ENCODE data around the gene HECTD1. TPM values are rescaled to one million over a fixed set of nuclear protein-coding genes. Genes with fewer than 3 reads are reported as not detected.

The HECTD1 gene
- total RNA-seq, 1 donor from 2014 or later, result 325 TPM

DNA sequence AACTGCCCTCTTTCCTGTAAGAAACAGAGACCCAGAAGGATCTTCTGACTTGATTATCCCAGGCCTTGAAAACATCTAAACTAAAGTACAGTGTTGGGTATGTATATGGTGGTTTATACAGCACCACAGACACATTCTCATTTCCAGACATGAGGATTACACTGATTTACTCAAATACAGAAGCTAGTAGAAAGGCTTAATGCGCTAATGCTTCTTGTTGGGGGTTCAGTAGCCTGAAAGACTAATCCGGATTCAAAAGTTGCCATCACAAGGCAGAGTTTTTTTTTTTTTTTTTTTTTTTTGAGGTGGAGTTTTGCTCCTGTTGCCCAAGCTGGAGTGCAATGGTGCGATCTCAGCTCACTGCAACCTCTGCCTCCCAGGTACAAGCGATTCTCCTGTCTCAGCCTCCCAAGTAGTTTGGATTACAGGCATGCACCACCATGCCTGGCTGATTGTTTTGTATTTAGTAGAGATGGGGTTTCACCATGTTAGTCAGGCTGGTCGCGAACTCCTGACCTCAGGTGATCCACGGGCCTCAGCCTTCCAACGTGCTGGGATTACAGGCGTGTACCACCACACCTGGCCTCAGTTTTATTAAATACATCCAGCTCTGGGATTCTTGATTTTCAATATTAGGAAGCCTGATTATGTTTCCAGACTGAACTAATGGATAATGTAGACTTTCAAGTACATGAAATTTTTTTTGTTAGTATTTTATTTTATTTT, 46.3 kb upstream of the HECTD1 start:
- no peak overlapping the region for H3K27ac ChIP-seq
- H3K36me3 ChIP-seq, result no peaks in the 10 kb centered on the region
- no peak for DNase-seq (ENCODE audit: extremely low spot score in 2 of 2)
- H3K9me3 ChIP-seq, result no peaks in the 10 kb centered on the region
- H3K4me3 ChIP-seq, result no peak overlapping the region
- H3K4me1 ChIP-seq, result peaks cover 6% of the 10 kb centered on the region
- H3K27me3 ChIP-seq, result no peaks in the 10 kb centered on the region
- TF ChIP-seq POLR2A (IDR thresholded peaks at IDR 0.05), result no peak
- TF ChIP-seq POLR2AphosphoS5 (IDR thresholded peaks at IDR 0.05; ENCODE audit: insufficient read depth in 1 of 2, low read depth in 1 of 2), result no peak
- TF ChIP-seq, protein P1, sequence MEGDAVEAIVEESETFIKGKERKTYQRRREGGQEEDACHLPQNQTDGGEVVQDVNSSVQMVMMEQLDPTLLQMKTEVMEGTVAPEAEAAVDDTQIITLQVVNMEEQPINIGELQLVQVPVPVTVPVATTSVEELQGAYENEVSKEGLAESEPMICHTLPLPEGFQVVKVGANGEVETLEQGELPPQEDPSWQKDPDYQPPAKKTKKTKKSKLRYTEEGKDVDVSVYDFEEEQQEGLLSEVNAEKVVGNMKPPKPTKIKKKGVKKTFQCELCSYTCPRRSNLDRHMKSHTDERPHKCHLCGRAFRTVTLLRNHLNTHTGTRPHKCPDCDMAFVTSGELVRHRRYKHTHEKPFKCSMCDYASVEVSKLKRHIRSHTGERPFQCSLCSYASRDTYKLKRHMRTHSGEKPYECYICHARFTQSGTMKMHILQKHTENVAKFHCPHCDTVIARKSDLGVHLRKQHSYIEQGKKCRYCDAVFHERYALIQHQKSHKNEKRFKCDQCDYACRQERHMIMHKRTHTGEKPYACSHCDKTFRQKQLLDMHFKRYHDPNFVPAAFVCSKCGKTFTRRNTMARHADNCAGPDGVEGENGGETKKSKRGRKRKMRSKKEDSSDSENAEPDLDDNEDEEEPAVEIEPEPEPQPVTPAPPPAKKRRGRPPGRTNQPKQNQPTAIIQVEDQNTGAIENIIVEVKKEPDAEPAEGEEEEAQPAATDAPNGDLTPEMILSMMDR (IDR thresholded peaks at IDR 0.05), result no peak
- intact Hi-C loops (cut with DNase I), result no loop called here

DNA sequence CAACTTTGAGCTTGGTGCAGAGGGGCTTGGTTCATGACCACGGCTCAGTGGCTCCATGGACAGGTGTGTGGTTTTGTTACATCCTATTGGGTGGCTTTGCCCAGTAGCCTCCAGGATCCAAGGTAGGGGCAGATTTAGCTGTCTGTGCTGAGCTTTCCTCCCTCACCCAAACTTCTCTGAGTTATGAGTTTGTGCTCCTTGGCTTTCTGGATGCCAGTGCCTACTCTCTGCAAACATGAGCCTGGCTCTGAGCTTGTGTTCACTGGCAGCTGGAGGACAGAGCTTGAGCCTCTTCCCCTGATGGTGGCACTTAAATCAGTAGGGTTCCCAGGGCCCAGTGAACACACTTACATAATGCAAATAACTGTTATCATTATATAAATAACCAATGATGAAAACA, 45.3 kb upstream of the HECTD1 start:
- peaks cover 6% of the 10 kb centered on the region for H3K4me1 ChIP-seq
- TF ChIP-seq POLR2A (IDR thresholded peaks at IDR 0.05) (no peak), POLR2AphosphoS5 (IDR thresholded peaks at IDR 0.05; ENCODE audit: insufficient read depth in 1 of 2, low read depth in 1 of 2) (no peak)
- TF ChIP-seq, protein P1 (IDR thresholded peaks at IDR 0.05), result no peak
- H3K36me3 ChIP-seq, result no peaks in the 10 kb centered on the region
- H3K9me3 ChIP-seq, result no peaks in the 10 kb centered on the region
- intact Hi-C loops (cut with DNase I), result no loop called here
- H3K27ac ChIP-seq, result no peak overlapping the region
- DNase-seq (ENCODE audit: extremely low spot score in 2 of 2), result no peak
- no peaks in the 10 kb centered on the region for H3K27me3 ChIP-seq
- H3K4me3 ChIP-seq, result no peak overlapping the region

DNA sequence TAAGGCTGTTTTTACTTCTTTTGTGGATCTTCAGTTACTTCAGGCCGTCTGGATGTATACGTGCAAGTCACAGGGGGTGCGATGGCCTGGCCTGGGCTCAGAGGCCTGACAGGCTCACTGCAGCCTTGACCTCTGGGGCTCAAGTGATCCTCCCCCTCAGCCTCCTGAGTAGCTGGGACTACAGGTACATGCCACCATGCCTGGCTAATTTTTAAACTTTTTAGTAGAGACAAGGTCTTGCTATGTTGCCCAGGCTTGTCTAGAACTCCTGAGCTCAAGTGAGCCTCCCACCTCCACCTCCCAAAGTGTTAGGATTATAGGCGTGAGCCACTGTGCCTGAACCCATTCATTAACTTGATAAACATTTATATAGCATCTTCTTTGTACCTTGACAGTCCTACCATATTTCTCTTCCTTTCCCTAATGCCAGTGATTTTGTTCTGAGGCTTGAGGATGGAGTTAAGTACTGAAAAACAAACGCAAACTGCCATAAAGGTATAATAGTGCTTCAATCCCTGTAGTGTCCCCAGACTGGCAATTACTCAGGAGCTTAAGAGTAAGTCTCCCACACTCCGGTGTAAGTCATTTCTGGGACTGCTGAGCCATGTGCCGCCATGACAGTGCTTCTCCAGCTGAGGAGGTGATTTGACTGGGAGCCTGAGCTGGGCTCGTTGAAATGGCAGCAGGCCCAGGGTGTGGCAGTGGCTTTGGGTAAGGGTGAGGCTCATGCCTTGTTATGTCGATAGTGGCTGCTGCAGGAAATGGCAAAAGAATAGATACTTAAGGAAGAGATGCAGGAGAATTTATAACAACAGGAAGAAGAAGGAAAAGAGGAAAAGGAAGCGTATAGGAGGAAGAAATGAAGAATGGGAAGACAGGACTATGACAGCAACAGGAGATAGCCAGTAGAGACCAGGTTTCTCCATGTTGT, 43.7 kb upstream of the HECTD1 start:
- H3K9me3 ChIP-seq, result no peaks in the 10 kb centered on the region
- TF ChIP-seq POLR2A (IDR thresholded peaks at IDR 0.05) (no peak), POLR2AphosphoS5 (IDR thresholded peaks at IDR 0.05; ENCODE audit: insufficient read depth in 1 of 2, low read depth in 1 of 2) (peak in 1 of 2 donors; percentile 17)
- TF ChIP-seq, protein P1 (IDR thresholded peaks at IDR 0.05), result no peak
- no peaks in the 10 kb centered on the region for H3K27me3 ChIP-seq
- H3K4me1 ChIP-seq, result peaks cover 6% of the 10 kb centered on the region
- no peak overlapping the region for H3K4me3 ChIP-seq
- intact Hi-C loops (cut with DNase I), result no loop called here
- DNase-seq (ENCODE audit: extremely low spot score in 2 of 2), result no peak
- H3K27ac ChIP-seq, result no peak overlapping the region
- no peaks in the 10 kb centered on the region for H3K36me3 ChIP-seq

DNA sequence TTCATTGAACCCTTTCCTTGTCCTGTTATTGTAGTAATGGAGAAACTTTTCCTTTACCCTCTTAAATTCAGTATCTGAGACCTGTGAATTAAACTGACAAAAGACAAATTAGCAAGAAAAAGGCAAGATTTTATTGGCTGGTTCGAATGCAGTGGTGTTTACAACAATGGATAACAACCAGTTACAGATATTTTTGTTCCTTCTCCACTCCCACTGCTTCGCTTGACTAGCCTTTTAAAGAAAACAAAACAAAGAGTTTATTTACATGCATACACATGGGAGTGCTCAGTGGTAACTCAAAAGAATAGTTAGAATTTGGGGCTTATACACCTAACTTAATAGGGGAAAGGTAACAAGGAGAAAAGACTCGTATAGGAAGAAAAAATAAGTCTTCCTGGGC, 37.0 kb upstream of the HECTD1 start:
- no peak for TF ChIP-seq POLR2AphosphoS5 (IDR thresholded peaks at IDR 0.05; ENCODE audit: insufficient read depth in 1 of 2, low read depth in 1 of 2)
- TF ChIP-seq POLR2A (IDR thresholded peaks at IDR 0.05), result no peak
- TF ChIP-seq, protein P1 (IDR thresholded peaks at IDR 0.05), result no peak
- H3K27ac ChIP-seq, result peak overlapping the region; percentile 59

More for the DNA sequence above, 37.0 kb upstream of the HECTD1 start:
- Histone ChIP-seq H3K9me3 (no peaks in the 10 kb centered on the region), H3K4me1 (peaks cover 7% of the 10 kb centered on the region), H3K36me3 (no peaks in the 10 kb centered on the region), H3K27me3 (no peaks in the 10 kb centered on the region), H3K4me3 (no peak overlapping the region)
- intact Hi-C loops (cut with DNase I), result no loop called here
- DNase-seq (ENCODE audit: extremely low spot score in 2 of 2), result no peak
